Osteoblast (primary cell): Measurements from ENCODE around the gene NTRK1. TPM values are rescaled to one million over a fixed set of nuclear protein-coding genes. Genes with fewer than 3 reads are reported as not detected.

ENCODE experiments used
- DNase-seq: peaks from one replicate; pipeline ENCODE4 v3.0.0; 2011; ENCODE audit warnings: low spot score, mixed read lengths; ENCODE audit not compliant: insufficient read length; ENCODE audit errors: missing footprints
- H2AFZ ChIP-seq: 2 replicates; pipeline ENCODE4 v1.6.0; 2011; ENCODE audit warnings: mild to moderate bottlenecking, low read length
- H3K27ac ChIP-seq: 2 replicates; pipeline ENCODE4 v1.5.1; 2011; ENCODE audit warnings: mild to moderate bottlenecking, low read depth, low read length, moderate library complexity
- H3K27me3 ChIP-seq: 2 replicates; pipeline ENCODE4 v1.6.0; 2012; ENCODE audit warnings: mild to moderate bottlenecking, control low read depth, inconsistent platforms, low read length, moderate library complexity; ENCODE audit not compliant: insufficient read depth
- H3K36me3 ChIP-seq: 2 replicates; pipeline ENCODE4 v1.5.1; 2011; ENCODE audit warnings: mild to moderate bottlenecking, low read length, control low read depth, moderate library complexity; ENCODE audit not compliant: insufficient read depth
- H3K4me1 ChIP-seq: 2 replicates; pipeline ENCODE4 v1.5.1; 2011; ENCODE audit warnings: mild to moderate bottlenecking, low read length, control low read depth, moderate library complexity; ENCODE audit not compliant: insufficient read depth
- H3K4me2 ChIP-seq: 2 replicates; pipeline ENCODE4 v1.6.0; 2011; ENCODE audit warnings: mild to moderate bottlenecking, low read length; ENCODE audit not compliant: insufficient read depth
- H3K4me3 ChIP-seq: fragments of 200-600 bp; sonication (generic); 3 replicates; pipeline ENCODE4 v1.5.1; 2012; ENCODE audit warnings: mild to moderate bottlenecking, low read length, inconsistent platforms; ENCODE audit not compliant: insufficient read depth
- H3K79me2 ChIP-seq: 2 replicates; pipeline ENCODE4 v1.6.0; 2012; ENCODE audit warnings: mild to moderate bottlenecking, low read length, control low read depth, inconsistent platforms; ENCODE audit not compliant: insufficient read depth
- H3K9me3 ChIP-seq: 2 replicates; pipeline ENCODE4 v1.5.1; 2011; ENCODE audit warnings: low read depth, low read length, control low read depth
- H4K20me1 ChIP-seq: 2 replicates; pipeline ENCODE4 v1.6.0; 2012; ENCODE audit warnings: mild to moderate bottlenecking, low read length, control low read depth; ENCODE audit not compliant: insufficient read depth
- total RNA-seq: library from RNA; depleted of rRNA; stranded (reverse); fragments of >200 nt; gene quantifications from 2 replicates; pipeline ENCODE4 v1.2.3, GENCODE V29; 2012
- TF ChIP-seq, protein P1 (sequence below): IDR thresholded peaks from 2 replicates; pipeline ENCODE4 v1.5.1; 2011; ENCODE audit warnings: mild to moderate bottlenecking, low read depth, low read length, moderate library complexity; ENCODE audit errors: extremely low read depth

NTRK1 gene
- total RNA-seq, 1 donor: 0.36 TPM

DNA sequence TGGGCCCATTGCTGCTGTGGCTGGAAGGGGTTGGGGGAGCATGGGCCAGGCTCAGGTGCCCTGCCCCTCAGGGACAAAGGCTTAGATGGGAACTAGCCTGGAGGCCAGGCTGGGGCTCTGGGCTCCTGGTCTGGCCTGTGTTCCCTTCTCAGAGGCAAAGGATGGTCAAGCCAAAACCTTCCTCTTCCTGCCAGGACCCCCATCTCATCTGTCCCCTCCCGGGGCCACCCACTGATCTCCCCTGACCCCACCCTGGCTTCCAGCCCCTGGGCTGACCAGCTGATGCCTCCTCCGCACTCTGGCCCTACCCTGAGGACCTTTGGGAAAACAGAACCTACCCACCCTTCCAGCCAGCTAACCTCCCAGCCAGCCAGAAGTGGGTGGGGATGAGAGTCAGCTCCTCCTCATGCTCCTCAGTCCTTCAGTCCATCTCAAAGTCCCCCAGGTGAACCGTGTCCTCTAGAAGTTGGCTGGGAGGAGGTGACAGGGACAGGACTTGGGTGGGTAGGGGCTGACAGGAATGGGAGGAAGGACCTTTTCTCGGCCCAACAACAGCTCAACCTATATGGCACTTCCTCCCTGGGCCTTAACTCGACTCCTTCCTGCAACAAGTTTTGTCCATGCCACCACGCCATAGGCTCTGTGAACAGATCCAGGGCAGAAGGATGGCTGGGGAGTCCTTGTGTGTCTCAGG, 40.4 kb downstream of the NTRK1 start:
- Histone ChIP-seq H3K4me3 (no peak overlapping the region), H3K9me3 (no peaks in the 10 kb centered on the region), H3K4me1 (peaks cover 76% of the 10 kb centered on the region), H3K79me2 (peaks cover 88% of the 10 kb centered on the region), H3K36me3 (peaks cover 17% of the 10 kb centered on the region), H3K27ac (peak overlapping the region; percentile 100), H3K4me2 (no peak overlapping the region), H2AFZ (peak overlapping the region; percentile 22), H4K20me1 (peaks cover 7% of the 10 kb centered on the region), H3K27me3 (no peaks in the 10 kb centered on the region)
- TF ChIP-seq, protein P1, sequence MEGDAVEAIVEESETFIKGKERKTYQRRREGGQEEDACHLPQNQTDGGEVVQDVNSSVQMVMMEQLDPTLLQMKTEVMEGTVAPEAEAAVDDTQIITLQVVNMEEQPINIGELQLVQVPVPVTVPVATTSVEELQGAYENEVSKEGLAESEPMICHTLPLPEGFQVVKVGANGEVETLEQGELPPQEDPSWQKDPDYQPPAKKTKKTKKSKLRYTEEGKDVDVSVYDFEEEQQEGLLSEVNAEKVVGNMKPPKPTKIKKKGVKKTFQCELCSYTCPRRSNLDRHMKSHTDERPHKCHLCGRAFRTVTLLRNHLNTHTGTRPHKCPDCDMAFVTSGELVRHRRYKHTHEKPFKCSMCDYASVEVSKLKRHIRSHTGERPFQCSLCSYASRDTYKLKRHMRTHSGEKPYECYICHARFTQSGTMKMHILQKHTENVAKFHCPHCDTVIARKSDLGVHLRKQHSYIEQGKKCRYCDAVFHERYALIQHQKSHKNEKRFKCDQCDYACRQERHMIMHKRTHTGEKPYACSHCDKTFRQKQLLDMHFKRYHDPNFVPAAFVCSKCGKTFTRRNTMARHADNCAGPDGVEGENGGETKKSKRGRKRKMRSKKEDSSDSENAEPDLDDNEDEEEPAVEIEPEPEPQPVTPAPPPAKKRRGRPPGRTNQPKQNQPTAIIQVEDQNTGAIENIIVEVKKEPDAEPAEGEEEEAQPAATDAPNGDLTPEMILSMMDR: no peak
- no peak for DNase-seq

DNA sequence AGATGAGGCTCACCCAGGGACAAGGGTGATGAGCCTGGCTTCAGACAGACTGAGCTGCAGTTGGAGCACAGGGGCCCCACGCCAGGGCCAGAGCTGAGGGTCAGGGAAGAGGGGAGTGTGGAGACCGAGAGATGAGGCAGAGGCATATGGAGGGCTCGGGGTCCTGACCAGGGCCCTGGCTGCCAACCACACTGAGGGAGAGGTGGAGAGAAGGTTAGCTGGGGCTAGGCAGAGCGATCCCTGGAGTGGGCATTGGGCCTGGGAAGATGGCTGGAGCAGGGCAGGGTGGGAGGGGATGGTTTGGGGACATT, 40.9 kb downstream of the NTRK1 start:
- no peak overlapping the region for H3K4me2 ChIP-seq
- H3K36me3 ChIP-seq: peaks cover 22% of the 10 kb centered on the region
- DNase-seq: no peak
- peaks cover 75% of the 10 kb centered on the region for H3K4me1 ChIP-seq
- H3K27ac ChIP-seq: peak overlapping the region; percentile 100
- peaks cover 93% of the 10 kb centered on the region for H3K79me2 ChIP-seq
- H2AFZ ChIP-seq: no peak overlapping the region
- TF ChIP-seq, protein P1: no peak
- H3K9me3 ChIP-seq: no peaks in the 10 kb centered on the region
- no peak overlapping the region for H3K4me3 ChIP-seq
- peaks cover 7% of the 10 kb centered on the region for H4K20me1 ChIP-seq
- no peaks in the 10 kb centered on the region for H3K27me3 ChIP-seq

DNA sequence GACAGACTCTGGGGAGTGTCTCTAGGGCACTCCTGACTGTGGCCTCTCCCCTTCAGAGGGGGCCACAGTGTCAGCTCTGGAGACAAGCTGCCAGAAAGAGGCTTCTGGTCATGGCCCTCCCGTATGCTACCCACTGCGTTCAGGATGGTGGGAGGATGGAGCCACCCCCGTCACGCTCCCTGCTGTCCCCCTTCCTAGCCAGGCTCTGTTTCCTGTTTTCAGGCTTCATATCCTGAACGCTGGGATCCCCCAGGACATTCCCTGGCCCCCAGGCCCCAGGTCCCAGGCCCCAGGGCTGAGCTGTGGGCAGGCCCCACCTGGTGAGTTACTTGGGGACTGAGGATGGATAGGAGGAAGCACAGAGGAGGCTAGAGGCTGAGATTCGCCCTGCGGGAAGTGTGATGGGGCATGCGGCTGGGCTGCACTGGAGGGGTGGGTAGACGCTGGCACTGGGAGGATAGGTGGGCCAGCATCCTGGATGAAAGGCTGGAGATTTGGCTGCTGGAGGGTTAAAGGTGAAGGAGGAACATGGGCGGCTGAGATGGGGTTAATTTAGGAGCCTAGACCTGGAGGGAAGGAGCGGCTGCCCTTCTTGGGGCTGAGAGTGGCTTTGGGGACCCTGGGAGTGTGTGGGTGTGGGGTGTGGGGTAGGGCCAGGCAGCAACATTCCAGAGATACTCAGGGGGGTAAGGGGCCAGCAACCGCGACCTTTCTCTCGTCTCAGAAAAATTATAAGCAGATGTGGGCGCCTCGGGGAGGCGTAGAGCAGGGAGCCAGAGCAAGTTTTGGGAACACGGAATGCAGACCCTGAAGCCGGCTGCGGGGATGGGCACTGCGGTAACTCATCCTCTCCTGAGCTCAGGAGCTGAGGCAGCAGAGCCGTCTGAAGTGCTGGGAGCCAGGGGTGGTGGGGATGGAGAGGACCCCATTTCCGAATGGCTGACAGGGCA, 41.6 kb downstream of the NTRK1 start:
- Histone ChIP-seq H3K36me3 (peaks cover 27% of the 10 kb centered on the region), H3K27ac (peak overlapping the region; percentile 100), H3K79me2 (peaks cover 98% of the 10 kb centered on the region), H2AFZ (no peak overlapping the region), H3K4me2 (peak overlapping the region; percentile 19), H3K4me3 (no peak overlapping the region), H3K9me3 (no peaks in the 10 kb centered on the region), H3K4me1 (peaks cover 75% of the 10 kb centered on the region), H4K20me1 (peaks cover 4% of the 10 kb centered on the region), H3K27me3 (no peaks in the 10 kb centered on the region)
- DNase-seq: no peak
- TF ChIP-seq, protein P1: no peak
